ENCODE measurements around the gene FAM162A.

The FAM162A gene

GRCh38 chr3:122456074-122456473, 72.1 kb downstream of the FAM162A start:
- TF ChIP-seq ZFX (IDR thresholded peaks at IDR 0.05; ENCODE audit: borderline replicate concordance) (no peak), CTCF (IDR thresholded peaks at IDR 0.05) (no peak)
- H3K27ac ChIP-seq = no peak overlapping the region; the same call in 1 of the 2 replicates

DNA sequence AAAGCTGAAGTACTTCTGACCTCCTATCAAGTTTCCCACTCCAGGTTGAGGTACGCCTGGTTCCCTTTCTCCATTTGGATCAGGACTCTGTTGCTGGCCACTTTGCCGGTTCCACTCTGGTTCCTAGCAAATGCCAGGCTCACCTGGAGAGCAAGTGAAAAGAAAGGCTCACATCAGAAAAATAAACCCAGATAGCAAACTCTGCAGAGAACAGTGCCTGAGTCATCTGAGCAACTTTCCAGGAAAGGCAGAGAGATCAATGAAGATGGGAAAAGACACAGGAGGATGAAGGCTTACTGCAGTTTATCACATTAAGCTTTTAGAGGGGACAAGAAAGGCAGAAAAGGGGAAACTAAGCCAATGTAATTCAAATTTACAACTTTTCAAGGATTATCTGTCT, 73.7 kb downstream of the FAM162A start:
- H3K27ac ChIP-seq = peak overlapping the region; percentile 3; the same call in 1 of the 2 replicates
- TF ChIP-seq CTCF (IDR thresholded peaks at IDR 0.05) = no peak
- no peak for TF ChIP-seq ZFX (IDR thresholded peaks at IDR 0.05; ENCODE audit: borderline replicate concordance)

DNA sequence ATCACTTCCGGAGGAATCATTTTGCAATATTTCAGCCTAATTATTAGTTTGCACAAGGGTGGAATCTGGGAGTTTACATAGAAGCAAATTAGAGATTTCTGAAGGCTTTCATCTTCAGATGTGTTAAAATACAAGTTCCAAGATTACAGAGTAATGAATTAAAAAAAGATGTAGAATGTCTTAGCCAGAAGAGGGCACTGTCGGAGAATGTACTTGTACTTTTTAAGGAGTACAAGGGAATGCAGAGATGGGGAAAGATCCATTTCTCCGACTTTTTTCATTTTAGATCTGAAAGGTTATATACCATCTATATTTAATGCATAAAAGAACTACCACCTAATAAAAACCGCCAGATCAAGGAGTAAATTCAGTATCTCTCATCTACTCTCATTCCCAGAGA, 75.0 kb downstream of the FAM162A start:
- peak; percentile 63 for TF ChIP-seq CTCF (IDR thresholded peaks at IDR 0.05)
- TF ChIP-seq ZFX (IDR thresholded peaks at IDR 0.05; ENCODE audit: borderline replicate concordance) = no peak
- H3K27ac ChIP-seq = peak overlapping the region; percentile 33; the same call in 1 of the 2 replicates

DNA sequence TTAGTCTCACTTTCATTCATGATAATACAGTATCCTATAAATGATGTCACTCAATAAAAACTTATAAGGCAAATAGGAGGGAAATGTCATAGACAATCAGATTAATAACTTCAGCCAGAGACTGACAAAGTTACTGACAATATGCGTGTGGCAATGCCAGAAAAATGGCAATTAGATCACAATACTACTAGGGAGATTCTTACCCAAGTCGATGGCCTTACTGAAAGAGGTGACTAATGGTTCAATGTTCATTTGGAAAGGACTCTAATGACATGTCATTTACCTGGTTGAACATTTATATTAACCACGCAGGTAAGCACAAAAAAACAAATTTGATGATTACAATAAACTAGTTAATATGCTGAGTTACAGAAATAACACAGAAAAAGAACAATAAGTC, 77.8 kb downstream of the FAM162A start:
- no peak overlapping the region for H3K27ac ChIP-seq
- no peak for TF ChIP-seq ZFX (IDR thresholded peaks at IDR 0.05; ENCODE audit: borderline replicate concordance)
- no peak for TF ChIP-seq CTCF (IDR thresholded peaks at IDR 0.05)
